Measurements from ENCODE around the gene SLC22A9. TPM values are rescaled to one million over a fixed set of nuclear protein-coding genes. Genes with fewer than 3 reads are reported as not detected.

SLC22A9 gene
- total and polyA plus RNA-seq, 2 experiments from 2014 or later = 0.09 TPM; not detected in 1

- no peak for TF ChIP-seq CTCF (IDR thresholded peaks at IDR 0.05; ENCODE audit: low read depth, low read length)
- DNase-seq (ENCODE audit: low read depth in 1 of 2, low spot score in 1 of 2) = peak in 1 of 2 donors; percentile 5
- H3K9me3 ChIP-seq (ENCODE audit: low read depth) = no peaks in the 10 kb centered on the region
- no peak overlapping the region for H3K4me3 ChIP-seq
- H3K27ac ChIP-seq = no peak overlapping the region
- H3K36me3 ChIP-seq = no peaks in the 10 kb centered on the region
- H3K4me1 ChIP-seq (ENCODE audit: low read depth) = no peaks in the 10 kb centered on the region
- H3K27me3 ChIP-seq = no peaks in the 10 kb centered on the region
Observed at GRCh38 chr11:63445720-63446119, 76.1 kb downstream of the SLC22A9 start.

DNA sequence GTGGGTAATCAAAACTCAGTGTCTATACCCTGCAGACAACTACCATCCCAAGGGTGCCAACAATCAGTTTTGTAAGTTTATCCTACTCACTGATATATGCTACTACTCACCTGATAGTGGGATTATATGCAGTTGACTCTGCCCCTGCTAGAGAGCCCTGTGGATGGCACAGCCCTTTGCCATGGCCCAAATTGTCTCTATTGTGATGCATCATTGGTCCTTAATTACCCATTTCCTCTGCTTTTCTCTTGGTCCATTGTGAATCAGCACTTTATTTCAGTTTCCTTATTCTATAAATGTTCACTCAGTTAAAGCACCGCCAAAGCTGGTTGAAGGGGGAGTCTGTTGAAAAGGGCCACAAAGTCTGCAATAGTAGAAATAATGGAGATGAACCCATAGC lies 79.1 kb downstream of the SLC22A9 start:
- no peak for DNase-seq (ENCODE audit: low read depth in 1 of 2, low spot score in 1 of 2)
- no peaks in the 10 kb centered on the region for H3K4me1 ChIP-seq (ENCODE audit: low read depth)
- H3K27me3 ChIP-seq = no peaks in the 10 kb centered on the region
- H3K27ac ChIP-seq = no peak overlapping the region
- H3K9me3 ChIP-seq (ENCODE audit: low read depth) = no peaks in the 10 kb centered on the region
- no peak for TF ChIP-seq CTCF (IDR thresholded peaks at IDR 0.05; ENCODE audit: low read depth, low read length)
- H3K4me3 ChIP-seq = no peak overlapping the region
- H3K36me3 ChIP-seq = no peaks in the 10 kb centered on the region

- Histone ChIP-seq H3K9me3 (ENCODE audit: low read depth) (no peaks in the 10 kb centered on the region), H3K27ac (no peak overlapping the region), H3K4me3 (no peak overlapping the region), H3K36me3 (no peaks in the 10 kb centered on the region), H3K27me3 (no peaks in the 10 kb centered on the region), H3K4me1 (ENCODE audit: low read depth) (no peaks in the 10 kb centered on the region)
- DNase-seq (ENCODE audit: low read depth in 1 of 2, low spot score in 1 of 2) = no peak
- no peak for TF ChIP-seq CTCF (IDR thresholded peaks at IDR 0.05; ENCODE audit: low read depth, low read length)
Observed at GRCh38 chr11:63459586-63459985, 90.0 kb downstream of the SLC22A9 start.

Other genes with a start within 250 kb of the SLC22A9 start
- not detected in 2 replicates for gene SLC22A24, start 225.6 kb upstream of the SLC22A9 start, total RNA-seq
- 0.39 TPM in 1 of 2 replicates, not detected in the other for gene SLC22A24, start 225.6 kb upstream of the SLC22A9 start, polyA plus RNA-seq
- gene SLC22A25, start 126.2 kb upstream of the SLC22A9 start, total RNA-seq = not detected in 2 replicates
- 0.14 and 0.16 TPM in 2 replicates for gene SLC22A25, start 126.2 kb upstream of the SLC22A9 start, polyA plus RNA-seq
- gene PLAAT5, start 121.4 kb downstream of the SLC22A9 start, total RNA-seq = 0.06 TPM in 1 of 2 replicates, not detected in the other
- 0.90 TPM in 1 of 2 replicates, not detected in the other for gene PLAAT5, start 121.4 kb downstream of the SLC22A9 start, polyA plus RNA-seq
- not detected in 2 replicates for gene LGALS12, start 136.3 kb downstream of the SLC22A9 start, total RNA-seq
- not detected in 2 replicates for gene LGALS12, start 136.3 kb downstream of the SLC22A9 start, polyA plus RNA-seq
- 0.42 TPM in 1 of 2 replicates, not detected in the other for gene PLAAT4, start 167.0 kb downstream of the SLC22A9 start, total RNA-seq
- not detected in 2 replicates for gene PLAAT4, start 167.0 kb downstream of the SLC22A9 start, polyA plus RNA-seq
- not detected in 2 replicates for gene PLAAT2, start 193.6 kb downstream of the SLC22A9 start, total RNA-seq
- not detected in 2 replicates for gene PLAAT2, start 193.6 kb downstream of the SLC22A9 start, polyA plus RNA-seq
- gene PLAAT3, start 244.6 kb downstream of the SLC22A9 start, total RNA-seq = 7.6 and 10.0 TPM in 2 replicates
- 10.8 and 29.3 TPM in 2 replicates for gene PLAAT3, start 244.6 kb downstream of the SLC22A9 start, polyA plus RNA-seq

Measured in cardiac muscle cell (in vitro differentiated cells and primary cell).